Measurements from ENCODE around the gene THRAP3.

The THRAP3 gene

DNA sequence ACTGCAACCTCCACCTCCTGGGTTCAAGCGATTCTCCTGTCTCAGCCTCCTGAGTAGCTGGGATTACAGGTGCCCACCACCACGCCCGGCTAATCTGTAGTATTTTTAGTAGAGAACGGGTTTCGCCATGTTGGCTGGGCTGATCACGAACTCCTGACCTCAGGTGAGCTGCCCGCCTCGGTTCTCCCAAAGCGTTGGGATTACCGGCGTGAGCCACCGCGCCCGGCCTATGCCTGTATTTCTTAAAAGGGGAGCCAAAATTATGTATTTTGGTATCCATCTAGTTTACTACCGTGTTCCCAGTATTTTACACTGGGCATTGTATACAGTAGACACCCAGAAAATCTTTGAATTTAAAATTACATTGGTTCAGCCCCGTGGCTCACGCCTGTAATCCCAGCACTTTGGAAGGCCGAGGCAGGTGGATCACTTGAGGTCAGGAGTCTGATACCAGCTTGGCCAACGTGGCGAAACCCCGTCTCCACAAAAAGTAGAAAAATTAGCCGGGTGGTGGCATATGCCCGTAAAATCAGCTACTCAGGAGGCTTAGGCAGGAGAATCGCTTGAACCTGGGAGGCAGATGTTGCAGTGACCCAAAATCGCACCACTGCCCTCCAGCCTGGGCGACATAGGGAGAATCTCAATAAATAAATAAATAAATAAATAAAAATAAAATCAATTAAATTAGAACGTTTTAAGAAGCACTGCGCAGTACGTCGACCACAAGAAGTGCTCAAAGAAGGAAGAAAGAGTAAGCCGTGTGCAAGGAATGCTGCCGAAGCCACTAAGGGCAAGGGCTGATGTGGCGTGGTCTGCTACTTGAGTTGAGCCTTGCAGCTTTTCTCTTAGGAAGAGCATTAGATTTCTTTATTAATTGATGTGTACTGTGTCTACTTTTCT, 1.5 kb upstream of the THRAP3 start:
- Histone ChIP-seq H3K4me1 (ENCODE audit: insufficient read depth, low read length) (peaks cover 40% of the 10 kb centered on the region), H3K4me2 (ENCODE audit: insufficient read depth, low read length) (peak overlapping the region; percentile 64), H3K79me2 (ENCODE audit: insufficient read depth, low read length) (peaks cover 39% of the 10 kb centered on the region), H2AFZ (ENCODE audit: low read depth, low read length) (peak overlapping the region; percentile 92), H3K9ac (ENCODE audit: low read depth, low read length) (peak overlapping the region; percentile 83), H3K36me3 (ENCODE audit: insufficient read depth, low read length) (peaks cover 19% of the 10 kb centered on the region), H4K20me1 (ENCODE audit: insufficient read depth, low read length) (peaks cover 29% of the 10 kb centered on the region), H3K4me3 (ENCODE audit: low read depth in 1 of 2, low read length in 2 of 2) (peak overlapping the region; percentile 51 to 81; a peak in 3 of 4 replicates), H3K27ac (ENCODE audit: low read length) (peak overlapping the region; percentile 90), H3K27me3 (ENCODE audit: insufficient read depth, low read length, poor library complexity) (no peaks in the 10 kb centered on the region), H3K9me3 (ENCODE audit: insufficient read depth, low read length, severe bottlenecking) (no peaks in the 10 kb centered on the region)
- TF ChIP-seq, protein P1, sequence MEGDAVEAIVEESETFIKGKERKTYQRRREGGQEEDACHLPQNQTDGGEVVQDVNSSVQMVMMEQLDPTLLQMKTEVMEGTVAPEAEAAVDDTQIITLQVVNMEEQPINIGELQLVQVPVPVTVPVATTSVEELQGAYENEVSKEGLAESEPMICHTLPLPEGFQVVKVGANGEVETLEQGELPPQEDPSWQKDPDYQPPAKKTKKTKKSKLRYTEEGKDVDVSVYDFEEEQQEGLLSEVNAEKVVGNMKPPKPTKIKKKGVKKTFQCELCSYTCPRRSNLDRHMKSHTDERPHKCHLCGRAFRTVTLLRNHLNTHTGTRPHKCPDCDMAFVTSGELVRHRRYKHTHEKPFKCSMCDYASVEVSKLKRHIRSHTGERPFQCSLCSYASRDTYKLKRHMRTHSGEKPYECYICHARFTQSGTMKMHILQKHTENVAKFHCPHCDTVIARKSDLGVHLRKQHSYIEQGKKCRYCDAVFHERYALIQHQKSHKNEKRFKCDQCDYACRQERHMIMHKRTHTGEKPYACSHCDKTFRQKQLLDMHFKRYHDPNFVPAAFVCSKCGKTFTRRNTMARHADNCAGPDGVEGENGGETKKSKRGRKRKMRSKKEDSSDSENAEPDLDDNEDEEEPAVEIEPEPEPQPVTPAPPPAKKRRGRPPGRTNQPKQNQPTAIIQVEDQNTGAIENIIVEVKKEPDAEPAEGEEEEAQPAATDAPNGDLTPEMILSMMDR (IDR thresholded peaks at IDR 0.05; ENCODE audit: borderline replicate concordance, extremely low read depth, low read length, poor library complexity, severe bottlenecking) = no peak
- no peak for TF ChIP-seq EZH2 (IDR thresholded peaks at IDR 0.05; ENCODE audit: borderline replicate concordance, low read depth, low read length, severe bottlenecking)
- DNase-seq (no peak), ATAC-seq (ENCODE audit: insufficient read depth, low read depth) (no peak)

DNA sequence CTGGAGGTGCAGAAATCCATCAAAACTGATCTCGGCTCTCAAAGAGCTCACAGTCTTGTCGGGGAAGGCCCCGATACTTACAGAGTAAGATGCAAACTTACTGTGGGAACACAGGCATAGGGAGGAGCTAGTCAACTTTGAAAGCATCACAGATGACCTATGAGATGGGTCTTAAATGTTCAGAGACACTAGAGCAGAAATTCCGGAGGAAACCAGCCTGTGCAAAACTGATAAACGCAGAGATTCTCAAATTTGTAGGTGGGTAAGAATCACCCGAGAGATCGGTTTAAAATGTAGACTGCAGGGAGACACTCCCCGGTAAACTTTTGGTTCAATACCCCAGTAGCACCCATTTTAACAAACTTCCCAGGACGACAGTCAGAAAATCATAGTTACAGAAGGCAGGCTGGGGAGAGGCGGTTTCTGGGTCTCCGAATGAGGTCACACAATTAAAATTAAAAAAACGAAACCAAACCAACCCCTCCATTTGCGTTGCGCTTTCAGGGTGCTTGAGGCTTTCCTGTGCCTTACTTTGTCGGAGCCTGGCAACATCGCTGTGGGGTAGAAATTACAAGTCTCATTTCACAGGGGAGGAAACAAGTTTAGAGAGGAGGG, 755 bp upstream of the THRAP3 start:
- Histone ChIP-seq H4K20me1 (ENCODE audit: insufficient read depth, low read length) (peaks cover 36% of the 10 kb centered on the region), H3K9ac (ENCODE audit: low read depth, low read length) (peak overlapping the region; percentile 83), H3K79me2 (ENCODE audit: insufficient read depth, low read length) (peaks cover 47% of the 10 kb centered on the region), H3K36me3 (ENCODE audit: insufficient read depth, low read length) (peaks cover 26% of the 10 kb centered on the region), H3K27me3 (ENCODE audit: insufficient read depth, low read length, poor library complexity) (no peaks in the 10 kb centered on the region), H3K9me3 (ENCODE audit: insufficient read depth, low read length, severe bottlenecking) (no peaks in the 10 kb centered on the region), H3K4me3 (ENCODE audit: low read depth in 1 of 2, low read length in 2 of 2) (peak overlapping the region; percentile 51 to 81; a peak in 3 of 4 replicates), H3K27ac (ENCODE audit: low read length) (peak overlapping the region; percentile 90), H2AFZ (ENCODE audit: low read depth, low read length) (peak overlapping the region; percentile 92), H3K4me2 (ENCODE audit: insufficient read depth, low read length) (peak overlapping the region; percentile 64), H3K4me1 (ENCODE audit: insufficient read depth, low read length) (peaks cover 41% of the 10 kb centered on the region)
- TF ChIP-seq, protein P1 (IDR thresholded peaks at IDR 0.05; ENCODE audit: borderline replicate concordance, extremely low read depth, low read length, poor library complexity, severe bottlenecking) = no peak
- no peak for TF ChIP-seq EZH2 (IDR thresholded peaks at IDR 0.05; ENCODE audit: borderline replicate concordance, low read depth, low read length, severe bottlenecking)
- ATAC-seq (ENCODE audit: insufficient read depth, low read depth) (peak; percentile 27), DNase-seq (peak; percentile 52)

DNA sequence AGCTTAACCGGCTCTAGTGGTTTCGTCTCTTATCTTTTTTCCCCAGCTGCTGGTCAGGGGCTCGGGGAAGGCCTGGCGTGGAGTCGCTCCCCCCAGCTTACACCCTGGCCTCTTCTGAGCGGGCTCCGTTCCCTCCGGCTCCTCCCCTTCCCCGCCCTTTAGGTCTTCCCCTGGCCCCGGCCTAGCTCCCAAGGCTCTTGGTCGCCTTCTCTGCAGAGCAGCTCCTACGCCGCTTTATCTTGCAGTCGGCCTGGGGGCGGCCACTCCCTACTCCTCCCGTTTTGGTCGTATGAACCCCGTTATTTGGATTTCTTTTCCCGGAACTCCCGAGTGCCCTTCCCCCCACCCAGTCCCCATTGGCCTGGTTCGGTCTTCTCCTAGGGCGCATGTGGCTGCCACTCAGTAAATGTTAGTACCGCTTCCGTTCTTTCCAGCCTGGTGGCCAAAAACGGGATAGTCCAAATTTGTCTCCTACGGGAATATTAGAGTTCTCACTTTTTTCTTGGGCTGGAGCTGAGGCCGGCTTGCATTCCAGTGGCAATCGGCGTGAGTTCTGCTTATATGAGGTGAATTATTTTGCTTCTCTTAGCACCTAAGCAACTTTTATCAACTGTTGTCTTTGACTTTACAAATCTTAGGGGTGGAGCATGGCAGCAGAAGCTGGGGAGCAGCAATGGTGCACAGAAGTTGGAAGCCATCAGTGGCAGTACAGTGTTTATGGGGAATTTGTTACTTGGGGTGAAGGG, 467 bp downstream of the THRAP3 start:
- peaks cover 33% of the 10 kb centered on the region for H3K36me3 ChIP-seq (ENCODE audit: insufficient read depth, low read length)
- H2AFZ ChIP-seq (ENCODE audit: low read depth, low read length) = peak overlapping the region; percentile 77
- H3K9me3 ChIP-seq (ENCODE audit: insufficient read depth, low read length, severe bottlenecking) = no peaks in the 10 kb centered on the region
- no peak for TF ChIP-seq EZH2 (IDR thresholded peaks at IDR 0.05; ENCODE audit: borderline replicate concordance, low read depth, low read length, severe bottlenecking)
- TF ChIP-seq, protein P1 (IDR thresholded peaks at IDR 0.05; ENCODE audit: borderline replicate concordance, extremely low read depth, low read length, poor library complexity, severe bottlenecking) = peak; percentile 51
- peak overlapping the region; percentile 81 to 88 for H3K4me3 ChIP-seq (ENCODE audit: low read depth in 1 of 2, low read length in 2 of 2)
- DNase-seq = no peak
- peak overlapping the region; percentile 92 for H3K27ac ChIP-seq (ENCODE audit: low read length)
- H3K9ac ChIP-seq (ENCODE audit: low read depth, low read length) = peak overlapping the region; percentile 83
- peaks cover 41% of the 10 kb centered on the region for H3K4me1 ChIP-seq (ENCODE audit: insufficient read depth, low read length)
- H4K20me1 ChIP-seq (ENCODE audit: insufficient read depth, low read length) = peaks cover 40% of the 10 kb centered on the region
- peak overlapping the region; percentile 76 for H3K4me2 ChIP-seq (ENCODE audit: insufficient read depth, low read length)
- no peaks in the 10 kb centered on the region for H3K27me3 ChIP-seq (ENCODE audit: insufficient read depth, low read length, poor library complexity)
- peaks cover 59% of the 10 kb centered on the region for H3K79me2 ChIP-seq (ENCODE audit: insufficient read depth, low read length)
- ATAC-seq (ENCODE audit: insufficient read depth, low read depth) = peak; percentile 70
